Measurements from ENCODE around the gene MAN1A1. TPM values are rescaled to one million over a fixed set of nuclear protein-coding genes. Genes with fewer than 3 reads are reported as not detected.
A peak's percentile ranks its signal among the peaks of the same experiment; 100 is the strongest.

The MAN1A1 gene
- total and polyA plus RNA-seq, 11 donors = 5.6 to 30.6 (median 12.6) TPM

DNA sequence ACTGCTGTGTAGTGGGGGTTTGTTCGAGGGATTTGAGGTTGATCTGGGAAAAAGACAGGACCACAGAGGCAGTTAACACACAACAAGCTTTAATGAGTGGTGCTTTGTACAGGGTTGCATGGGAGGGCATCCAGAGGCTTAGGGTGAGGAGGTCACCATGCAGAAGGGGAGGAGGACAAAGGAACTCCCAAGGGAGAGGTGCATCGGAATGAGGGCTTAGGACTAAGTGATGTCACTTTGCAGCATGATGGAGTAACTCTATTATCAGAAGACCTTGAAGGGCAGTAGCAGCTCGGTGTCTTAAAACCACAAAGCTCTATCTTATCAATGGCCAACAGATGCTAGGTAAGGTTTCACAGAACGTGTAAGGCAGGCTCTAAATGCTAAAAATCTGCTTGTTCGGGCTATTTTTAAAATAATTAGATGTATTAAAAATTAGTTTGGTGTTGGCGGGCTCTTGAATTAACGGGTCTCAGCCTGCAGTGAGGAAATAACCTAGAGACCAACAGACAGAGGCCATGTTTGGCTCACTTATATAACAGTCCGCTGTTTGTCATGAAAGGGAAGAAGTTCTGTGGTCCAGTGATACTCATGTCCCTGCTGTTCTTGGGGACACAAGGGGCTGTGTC, 37.9 kb downstream of the MAN1A1 start:
- Histone ChIP-seq H3K4me1 (peaks cover 0 to 81% (median 35%) of the 10 kb centered on the region in 12 donors), H3K27me3 (no peaks in the 10 kb centered on the region), H3K36me3 (peaks cover 0 to 4% (median under 1%) of the 10 kb centered on the region in 9 donors), H3K4me3 (no peak overlapping the region), H3K27ac (peak overlapping the region in 1 of 12 donors; percentile 73), H3K9me3 (no peaks in the 10 kb centered on the region)
- intact Hi-C loops (cut with DNase I) = no loop called here
- DNase-seq (no peak), ATAC-seq (no peak)
- WGBS, 4 donors = 88 to 89% (median 88%) methylated on average over 8 of the region's 8 CpGs
- TF ChIP-seq POLR2A (IDR thresholded peaks at IDR 0.05) = no peak
- TF ChIP-seq, protein P1, sequence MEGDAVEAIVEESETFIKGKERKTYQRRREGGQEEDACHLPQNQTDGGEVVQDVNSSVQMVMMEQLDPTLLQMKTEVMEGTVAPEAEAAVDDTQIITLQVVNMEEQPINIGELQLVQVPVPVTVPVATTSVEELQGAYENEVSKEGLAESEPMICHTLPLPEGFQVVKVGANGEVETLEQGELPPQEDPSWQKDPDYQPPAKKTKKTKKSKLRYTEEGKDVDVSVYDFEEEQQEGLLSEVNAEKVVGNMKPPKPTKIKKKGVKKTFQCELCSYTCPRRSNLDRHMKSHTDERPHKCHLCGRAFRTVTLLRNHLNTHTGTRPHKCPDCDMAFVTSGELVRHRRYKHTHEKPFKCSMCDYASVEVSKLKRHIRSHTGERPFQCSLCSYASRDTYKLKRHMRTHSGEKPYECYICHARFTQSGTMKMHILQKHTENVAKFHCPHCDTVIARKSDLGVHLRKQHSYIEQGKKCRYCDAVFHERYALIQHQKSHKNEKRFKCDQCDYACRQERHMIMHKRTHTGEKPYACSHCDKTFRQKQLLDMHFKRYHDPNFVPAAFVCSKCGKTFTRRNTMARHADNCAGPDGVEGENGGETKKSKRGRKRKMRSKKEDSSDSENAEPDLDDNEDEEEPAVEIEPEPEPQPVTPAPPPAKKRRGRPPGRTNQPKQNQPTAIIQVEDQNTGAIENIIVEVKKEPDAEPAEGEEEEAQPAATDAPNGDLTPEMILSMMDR (IDR thresholded peaks at IDR 0.05) = no peak

DNA sequence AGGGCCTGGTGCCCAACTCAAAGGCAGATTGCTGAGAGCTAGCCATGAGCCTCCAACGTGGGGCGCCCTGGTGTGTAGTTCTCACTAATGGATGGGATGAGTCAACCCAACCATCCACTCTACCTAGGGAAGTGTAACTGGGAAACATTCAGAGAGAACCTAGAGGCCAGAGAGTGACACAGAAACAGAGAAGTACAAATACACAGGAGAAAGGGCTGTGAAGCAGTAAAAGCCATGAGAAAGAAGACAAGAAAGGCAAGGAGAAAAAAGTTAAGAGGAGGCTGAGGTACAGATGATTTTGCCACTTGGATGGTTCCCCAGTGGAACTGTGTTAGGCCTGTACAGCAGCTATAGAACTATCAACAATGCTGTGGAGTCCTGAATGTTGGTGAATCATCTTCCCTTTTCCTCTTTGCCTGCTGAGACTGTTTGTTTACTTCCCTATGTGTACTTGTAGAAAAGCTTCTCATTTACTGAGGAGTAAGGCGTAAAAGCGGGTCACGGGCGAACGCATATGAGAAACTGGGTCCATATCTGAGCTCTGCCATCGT, 39.0 kb downstream of the MAN1A1 start:
- peak in 3 of 4 donors; percentile 35 to 63 (median 49) for ATAC-seq
- H3K27ac ChIP-seq = peak overlapping the region in 2 of 12 donors; percentile 14 to 73

DNA sequence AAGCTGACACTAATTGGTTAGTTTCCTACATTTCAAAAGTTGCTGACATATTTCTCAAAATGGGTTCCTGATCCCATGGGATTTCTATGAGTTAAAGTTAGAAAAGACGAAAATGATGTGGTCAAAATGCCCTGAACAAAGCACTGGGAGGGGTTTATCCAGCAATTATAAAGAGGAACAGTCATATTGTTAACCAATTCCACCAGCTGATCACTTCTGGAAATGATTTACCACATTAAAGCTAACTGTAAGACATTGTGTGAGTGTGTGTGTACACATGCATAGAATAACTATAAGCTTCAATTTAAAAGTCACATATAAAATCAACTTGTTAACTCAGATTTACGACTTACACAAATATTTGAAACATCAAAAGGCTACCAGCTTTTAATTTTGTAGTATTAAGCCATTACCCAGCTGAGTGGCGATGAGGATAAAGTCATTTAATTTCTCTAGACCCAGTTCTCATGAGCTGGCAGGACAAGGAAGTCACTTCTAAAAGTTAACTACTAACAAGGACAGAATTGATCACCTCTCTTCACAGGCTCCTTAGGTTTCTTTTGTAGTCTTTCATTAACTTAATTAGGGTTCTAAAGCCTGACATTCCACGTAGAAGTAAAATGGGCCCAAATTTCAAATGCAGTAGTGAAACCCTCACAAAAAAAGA, 40.4 kb downstream of the MAN1A1 start:
- DNase-seq = no peak
- TF ChIP-seq, protein P1 (IDR thresholded peaks at IDR 0.05) = no peak
- TF ChIP-seq POLR2A (IDR thresholded peaks at IDR 0.05) = no peak
- no peak for ATAC-seq
- Histone ChIP-seq H3K36me3 (peaks cover 0 to 19% (median 11%) of the 10 kb centered on the region in 9 donors), H3K27me3 (no peaks in the 10 kb centered on the region), H3K4me1 (peaks cover 0 to 59% (median 20%) of the 10 kb centered on the region in 12 donors), H3K9me3 (no peaks in the 10 kb centered on the region), H3K27ac (no peak overlapping the region), H3K4me3 (no peak overlapping the region)
- intact Hi-C loops (cut with DNase I) = no loop called here
- WGBS, 4 donors = 82 to 85% (median 82%) methylated on average over 4 of the region's 4 CpGs

More for the DNA sequence above, 39.0 kb downstream of the MAN1A1 start:
- DNase-seq = no peak
- H3K4me1 ChIP-seq = peaks cover 0 to 74% (median 34%) of the 10 kb centered on the region in 12 donors
- no peak for TF ChIP-seq POLR2A (IDR thresholded peaks at IDR 0.05)
- TF ChIP-seq, protein P1 (IDR thresholded peaks at IDR 0.05) = no peak
- H3K9me3 ChIP-seq = no peaks in the 10 kb centered on the region
- peaks cover 0 to 12% (median 11%) of the 10 kb centered on the region in 9 donors for H3K36me3 ChIP-seq
- H3K27me3 ChIP-seq = no peaks in the 10 kb centered on the region
- intact Hi-C loops (cut with DNase I) = no loop called here
- 75 to 89% (median 83%) methylated on average over 8 of the region's 8 CpGs for WGBS, 4 donors
- no peak overlapping the region for H3K4me3 ChIP-seq

DNA sequence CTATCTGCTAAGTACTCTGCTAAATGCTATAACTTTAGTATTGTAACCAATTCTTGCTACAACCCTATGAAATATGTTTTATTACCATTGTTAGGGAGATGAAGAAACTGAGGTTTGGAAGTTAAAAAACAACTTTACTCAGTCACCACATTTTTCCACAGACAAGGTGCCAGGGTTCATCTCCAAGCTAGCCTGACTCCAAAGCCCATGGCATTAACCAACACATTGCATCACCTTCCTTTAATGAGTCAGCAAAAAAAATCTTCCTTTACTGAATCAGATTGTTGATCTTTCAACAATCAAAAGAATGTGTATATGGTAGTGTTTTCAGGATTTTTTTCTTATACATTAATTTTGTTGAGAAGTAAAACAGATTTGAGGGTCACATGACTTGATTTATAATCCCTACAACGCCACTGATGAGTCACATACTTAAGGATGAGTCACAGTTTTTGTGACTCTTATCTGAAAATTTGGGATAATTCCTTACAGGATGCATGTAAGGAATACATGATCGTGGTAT, 41.5 kb downstream of the MAN1A1 start:
- Histone ChIP-seq H3K9me3 (no peaks in the 10 kb centered on the region), H3K4me1 (peaks cover 0 to 49% (median 16%) of the 10 kb centered on the region in 12 donors), H3K4me3 (no peak overlapping the region), H3K36me3 (peaks cover 0 to 19% (median 11%) of the 10 kb centered on the region in 9 donors), H3K27ac (no peak overlapping the region), H3K27me3 (no peaks in the 10 kb centered on the region)
- ATAC-seq (peak in 1 of 4 donors; percentile 38), DNase-seq (no peak)
- intact Hi-C loops (cut with DNase I) = no loop called here
- 54 to 80% (median 69%) methylated on average over 2 of the region's 2 CpGs for WGBS, 4 donors
- no peak for TF ChIP-seq POLR2A (IDR thresholded peaks at IDR 0.05)
- TF ChIP-seq, protein P1 (IDR thresholded peaks at IDR 0.05) = no peak
